ENCODE measurements around the gene LPP.

The LPP gene

DNA sequence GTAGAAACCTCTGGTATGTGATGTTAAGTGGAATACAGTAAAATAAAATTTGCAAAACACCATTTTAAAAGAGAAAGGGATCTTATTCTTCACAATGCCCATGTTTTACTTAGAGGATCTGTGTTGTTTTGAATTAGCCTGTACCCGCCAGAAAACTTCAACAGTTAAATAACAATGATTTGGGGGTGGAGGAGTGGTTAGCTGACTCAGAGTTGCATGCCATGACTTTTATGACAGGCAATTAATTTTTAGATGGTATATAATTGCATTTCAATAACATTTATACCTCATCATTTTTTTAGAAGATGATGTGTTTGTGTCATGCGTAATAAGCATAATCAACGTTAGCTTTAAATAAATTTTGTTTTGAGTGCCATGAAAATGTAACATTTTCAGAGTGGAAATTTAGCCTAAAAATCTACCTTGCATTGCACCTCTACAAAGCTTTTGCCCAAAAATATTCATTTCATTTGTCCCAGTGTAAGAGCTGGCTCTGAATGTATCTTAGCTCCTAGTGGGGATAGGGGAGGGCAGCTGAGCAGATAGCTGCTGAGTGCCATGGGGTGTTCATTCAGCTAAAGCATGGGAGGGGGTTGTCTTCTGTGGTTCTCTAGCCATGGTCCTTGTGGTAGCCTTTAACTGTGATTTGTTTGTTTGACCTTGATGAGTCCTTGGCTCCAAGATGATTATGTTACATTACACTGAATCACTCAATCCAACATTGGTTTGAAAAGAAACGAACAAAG, 379.8 kb downstream of the LPP start:
- no peak for DNase-seq

DNA sequence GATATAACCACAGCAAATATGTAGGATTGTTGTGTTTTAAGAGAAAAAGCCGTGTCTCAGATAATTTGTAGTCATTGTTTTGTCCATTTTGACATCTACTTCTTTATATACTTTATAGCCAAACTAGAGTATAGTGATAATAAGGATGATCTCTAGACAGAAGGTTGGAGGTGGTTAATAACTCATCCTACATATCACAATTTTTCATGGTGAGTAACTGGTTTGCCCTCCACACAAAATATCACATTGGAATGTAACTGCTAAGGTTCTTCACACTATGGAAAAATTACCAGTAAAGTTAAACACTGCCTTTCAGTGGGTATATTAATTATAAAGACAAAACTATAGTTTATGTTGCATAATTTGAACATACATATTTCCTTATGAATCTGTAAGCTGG, 380.7 kb downstream of the LPP start:
- DNase-seq: no peak

DNA sequence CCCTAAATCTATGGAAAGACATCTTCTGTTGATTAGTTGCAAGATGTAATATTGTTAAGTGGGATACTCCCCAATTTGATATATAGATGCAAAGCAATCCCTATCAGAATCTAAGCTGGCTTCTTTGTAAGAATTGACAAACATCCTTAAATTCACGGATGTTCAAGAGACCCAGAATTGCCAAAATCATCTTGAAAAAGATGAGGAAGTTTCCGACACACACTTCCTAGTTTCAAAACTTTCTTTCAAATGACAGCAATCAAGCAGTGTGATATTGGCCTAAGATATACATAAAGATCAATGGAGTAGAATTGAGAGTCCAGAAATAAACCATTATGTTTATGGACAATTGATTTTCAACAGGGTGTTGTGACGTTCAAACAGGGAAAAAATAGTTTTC, 383.6 kb downstream of the LPP start:
- no peak for DNase-seq

DNA sequence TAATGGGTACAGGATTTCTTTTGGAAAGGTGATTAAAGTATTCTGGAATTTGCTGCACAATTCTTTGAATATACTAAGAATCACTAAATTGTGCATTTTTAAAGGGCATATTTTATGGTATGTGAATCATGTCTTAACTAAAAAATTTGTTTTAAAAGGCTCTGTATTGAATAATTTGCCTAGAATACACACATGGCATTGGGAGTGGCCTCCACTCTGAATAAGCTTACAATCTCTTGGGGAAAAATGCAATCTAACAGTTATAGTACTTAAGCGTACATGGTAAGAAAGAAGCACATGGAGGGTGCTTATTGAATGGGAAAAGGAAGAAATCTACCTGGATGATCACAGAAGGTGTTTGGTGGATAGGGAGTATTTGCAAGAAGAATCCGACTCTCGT, 385.1 kb downstream of the LPP start:
- no peak for DNase-seq

- DNase-seq: no peak
Observed at GRCh38 chr3:188539631-188540194, 385.8 kb downstream of the LPP start.

DNA sequence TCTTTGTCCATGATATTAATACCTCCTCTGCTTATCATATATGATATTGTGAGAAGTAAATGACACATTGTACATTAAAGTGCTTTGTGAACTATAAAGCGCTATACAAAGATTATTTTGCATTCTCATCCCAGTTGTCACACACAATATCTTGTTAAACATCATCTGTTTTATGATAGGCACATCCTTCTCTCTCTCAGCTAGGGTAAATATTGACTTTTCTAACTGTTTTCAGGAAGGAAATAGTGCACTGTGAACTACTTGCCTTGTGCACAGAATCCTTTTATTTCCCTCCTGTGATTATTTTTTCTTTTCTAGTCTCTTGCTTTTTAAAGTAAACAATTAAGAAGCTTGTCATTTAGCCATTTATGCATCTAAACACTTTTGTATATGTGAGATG, 388.2 kb downstream of the LPP start:
- DNase-seq: no peak

- no peak for DNase-seq
Observed at GRCh38 chr3:188544012-188544411, 390.1 kb downstream of the LPP start.

- DNase-seq: no peak
Observed at GRCh38 chr3:188546835-188547670, 393.1 kb downstream of the LPP start.

DNA sequence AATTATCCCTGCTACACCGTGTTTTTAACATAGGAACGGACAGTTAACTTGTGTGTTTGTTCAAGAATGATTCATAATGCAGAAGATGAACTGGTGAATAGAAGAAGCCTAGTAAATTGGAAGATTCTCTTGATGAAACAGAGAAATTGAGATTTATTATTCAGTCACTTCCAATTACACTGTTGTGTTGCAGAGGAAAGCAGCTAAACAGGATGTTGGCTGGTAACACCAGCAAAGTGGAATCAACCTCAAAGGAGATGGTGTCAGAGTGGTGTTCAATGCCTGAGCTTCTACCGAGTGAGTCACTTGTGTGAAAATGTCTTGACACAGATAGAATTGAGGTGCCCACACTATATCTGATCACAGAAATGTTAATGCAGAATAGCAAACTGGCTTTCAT, 399.6 kb downstream of the LPP start:
- peak; percentile 14 for DNase-seq

DNA sequence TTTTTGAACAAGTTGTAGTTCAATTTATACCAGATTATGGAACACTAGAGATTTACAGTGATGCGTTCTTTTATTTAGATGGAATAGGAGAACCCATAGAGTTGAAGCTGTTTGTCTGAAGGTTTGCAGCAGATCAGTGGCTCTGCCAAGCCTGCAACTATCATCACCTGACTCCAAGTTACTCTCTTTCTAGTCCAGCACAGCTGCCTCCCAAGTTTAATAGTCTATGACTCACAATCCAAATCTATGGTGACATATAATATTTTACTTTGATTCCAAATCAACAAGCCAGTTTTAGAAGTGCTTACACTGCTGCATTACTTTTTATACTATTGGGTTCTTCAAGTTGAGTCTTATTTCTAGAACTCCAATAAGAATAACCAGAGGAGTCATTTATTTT, 400.4 kb downstream of the LPP start:
- DNase-seq: no peak

- DNase-seq: no peak
Observed at GRCh38 chr3:188557235-188557634, 403.3 kb downstream of the LPP start.

- no peak for DNase-seq
Observed at GRCh38 chr3:188558343-188559071, 404.6 kb downstream of the LPP start.

DNA sequence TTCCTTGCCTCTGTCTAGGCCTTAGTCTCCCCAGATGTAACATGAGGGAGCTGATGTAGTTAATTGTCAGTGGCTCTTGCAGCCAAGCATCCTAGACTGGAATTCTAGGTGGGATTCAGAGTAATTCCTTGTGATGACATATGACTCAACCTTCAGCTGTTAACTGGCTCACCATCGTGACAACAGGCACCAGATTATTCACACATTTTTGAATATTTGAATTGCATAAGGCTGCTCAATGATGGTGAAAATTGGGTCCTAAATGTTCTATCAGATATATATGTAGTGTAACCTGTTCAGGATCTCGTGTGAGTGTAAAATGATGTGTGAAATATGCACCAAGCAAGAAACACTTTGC, 405.1 kb downstream of the LPP start:
- DNase-seq: no peak

DNA sequence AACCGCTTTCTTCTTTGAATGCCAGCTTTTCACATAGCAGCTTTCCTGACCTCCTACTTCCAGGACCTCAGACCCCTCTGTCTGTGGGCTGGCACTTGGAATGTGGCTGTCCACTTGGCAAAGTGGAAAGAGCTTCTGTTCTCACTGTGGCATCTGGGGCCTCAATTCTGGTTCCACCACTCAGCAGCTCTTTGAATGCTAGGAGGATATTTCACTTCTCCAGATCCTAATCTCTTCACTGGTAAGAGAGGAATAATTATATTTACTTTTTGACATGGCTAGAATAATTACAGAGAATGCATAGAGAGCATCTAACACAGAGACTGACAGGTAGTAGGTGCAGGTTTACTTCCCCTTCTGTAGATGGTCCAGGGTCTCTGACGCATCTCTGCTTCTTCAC, 405.9 kb downstream of the LPP start:
- DNase-seq: no peak

GRCh38 chr3:188562144-188562543, 408.2 kb downstream of the LPP start:
- no peak for DNase-seq

DNA sequence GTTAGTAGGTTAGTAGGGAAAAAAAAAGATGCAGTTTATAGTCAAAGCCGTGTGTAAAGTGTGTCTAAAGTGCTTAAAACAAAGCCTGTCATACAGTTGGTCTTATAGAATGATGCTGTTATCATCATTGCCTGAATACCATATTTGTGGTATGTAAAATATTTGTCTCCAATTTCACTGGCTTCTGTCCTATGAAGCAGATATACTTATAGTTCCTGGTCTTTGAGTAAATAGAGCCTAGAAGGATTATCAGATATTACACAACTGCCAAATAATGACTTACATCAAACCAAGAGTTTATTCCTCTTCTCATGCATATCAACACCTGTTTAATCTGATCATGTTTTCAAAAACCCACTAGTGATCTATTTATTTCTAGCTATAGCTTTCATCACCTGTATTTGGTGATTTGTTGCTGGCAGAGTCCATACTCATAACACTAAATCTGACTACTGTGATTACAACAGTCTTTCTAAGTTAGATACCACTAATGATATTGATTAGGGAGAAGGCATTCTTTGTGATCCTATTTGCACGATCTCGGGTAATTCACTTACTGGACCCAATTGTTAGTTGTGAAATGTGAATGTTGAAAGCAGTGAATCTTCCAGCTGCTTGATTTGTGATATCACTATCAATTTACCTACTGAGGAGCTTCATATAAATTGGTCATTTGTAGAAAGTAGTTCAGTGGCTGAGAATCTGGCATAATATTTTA, 413.7 kb downstream of the LPP start:
- DNase-seq: no peak

DNA sequence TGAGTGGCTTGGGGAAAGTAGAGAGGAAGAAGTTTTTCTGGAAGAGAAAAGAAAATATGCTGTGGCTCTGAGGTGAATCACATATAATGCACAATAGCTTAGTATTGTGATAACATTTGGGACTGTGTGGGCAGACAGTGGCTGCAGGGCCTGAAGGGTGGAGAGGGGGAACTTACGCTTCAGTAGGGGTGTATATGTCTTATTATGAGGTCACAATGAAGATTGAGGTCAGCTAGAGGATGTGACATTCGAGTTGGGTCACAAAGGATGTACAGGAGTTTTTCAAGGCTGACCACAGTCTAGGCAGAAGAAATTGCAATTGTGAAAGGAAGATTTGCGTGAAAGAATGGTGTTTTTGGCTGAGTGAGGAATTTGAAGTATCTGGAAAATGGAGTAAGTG, 414.8 kb downstream of the LPP start:
- no peak for DNase-seq

DNA sequence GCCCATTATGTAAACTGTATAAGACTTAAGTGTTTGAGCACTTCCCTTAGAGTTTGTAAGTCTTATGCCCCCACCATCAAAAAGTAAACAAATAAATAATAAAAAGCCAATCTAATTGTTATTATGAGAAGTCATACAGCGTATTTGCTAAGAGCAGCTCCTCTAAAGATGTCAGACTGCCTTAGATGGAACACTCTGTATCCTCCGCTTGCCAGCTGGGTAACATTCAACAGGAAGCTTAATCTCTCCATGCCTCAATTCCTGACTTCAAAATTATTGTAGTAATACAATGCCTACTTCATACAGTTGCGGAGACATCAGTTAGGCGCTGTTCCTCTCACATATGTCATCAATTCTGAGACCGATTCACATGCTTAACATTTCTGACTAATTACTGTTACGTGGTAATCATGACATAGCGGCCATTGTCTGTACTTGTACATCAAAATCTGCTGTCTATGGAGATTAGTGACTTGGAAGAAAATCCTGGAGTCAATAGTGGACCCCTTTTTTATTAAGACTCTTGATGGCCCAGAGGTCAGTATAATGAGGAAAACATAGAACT, 417.7 kb downstream of the LPP start:
- no peak for DNase-seq

DNA sequence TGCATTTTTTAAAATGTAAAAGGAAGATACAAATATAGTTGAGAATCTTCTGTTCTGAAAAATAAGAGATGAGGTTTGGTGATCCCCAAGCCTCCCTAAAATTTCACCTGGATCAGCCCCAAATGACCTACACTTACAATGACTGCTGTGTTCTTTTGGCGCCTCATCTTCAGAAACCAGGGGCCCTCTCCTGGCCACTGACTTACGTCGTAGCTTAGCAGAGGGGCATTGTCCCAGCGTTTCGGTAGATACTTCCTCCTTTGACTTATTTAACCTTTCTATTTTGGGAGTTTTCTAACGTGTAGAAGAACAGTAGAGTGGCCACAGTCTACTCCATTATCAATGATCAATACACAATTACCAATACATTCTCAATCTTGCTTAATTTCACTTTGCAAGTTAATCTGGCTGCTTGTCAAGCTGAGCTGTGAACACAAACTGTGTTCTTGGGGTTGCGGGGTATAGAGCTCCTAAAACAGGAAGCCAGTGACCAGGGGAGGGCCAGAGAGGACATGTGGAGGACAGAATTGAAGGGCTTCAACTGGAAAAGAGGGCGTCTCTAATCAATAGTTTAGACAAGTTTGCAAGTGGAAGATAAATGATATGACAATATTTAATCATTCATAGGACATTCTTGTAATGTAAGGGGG, 419.5 kb downstream of the LPP start:
- DNase-seq: no peak

GRCh38 chr3:188573956-188574355, 420.0 kb downstream of the LPP start:
- DNase-seq: no peak

GRCh38 chr3:188574885-188575284, 420.9 kb downstream of the LPP start:
- no peak for DNase-seq

DNA sequence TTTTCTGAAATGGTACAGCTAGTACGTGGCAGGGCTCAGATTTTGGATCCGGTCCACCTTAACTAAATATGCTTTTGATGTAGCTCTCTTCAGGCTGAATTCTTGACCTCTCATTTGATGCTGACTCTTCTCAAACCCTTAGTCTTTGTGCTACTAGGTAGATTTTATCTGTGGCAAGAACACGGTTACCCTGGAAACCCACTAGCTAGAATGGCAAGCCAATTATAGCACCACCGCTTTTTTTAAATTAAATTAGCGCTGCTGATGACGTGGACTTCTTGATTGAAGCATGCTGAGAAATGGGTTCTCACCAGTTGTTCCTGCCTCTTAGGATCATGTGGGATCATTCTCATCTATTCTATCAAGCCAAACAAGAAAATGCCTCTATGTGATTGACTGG, 421.5 kb downstream of the LPP start:
- no peak for DNase-seq
